Measurements from ENCODE around the gene ATAD2B. TPM values are rescaled to one million over a fixed set of nuclear protein-coding genes. Genes with fewer than 3 reads are reported as not detected.
"Not testable (repeated sequence)": the region's sequence is repeated elsewhere in the genome, so short reads cannot be mapped to it uniquely, and the experiment has no call there.

ATAD2B gene
- polyA plus RNA-seq, 4 donors: 15.8 to 25.7 (median 19.0) TPM

GRCh38 chr2:23756593-23757292, 170.2 kb downstream of the ATAD2B start:
- DNase-seq (ENCODE audit: low read depth in 4 of 4, low spot score in 2 of 4): no peak

GRCh38 chr2:23754970-23755369, 172.0 kb downstream of the ATAD2B start:
- no peak for DNase-seq (ENCODE audit: low read depth in 4 of 4, low spot score in 2 of 4)

- no peak for DNase-seq (ENCODE audit: low read depth in 4 of 4, low spot score in 2 of 4)
Observed at GRCh38 chr2:23753291-23754010, 173.5 kb downstream of the ATAD2B start.

GRCh38 chr2:23751747-23752265, 175.1 kb downstream of the ATAD2B start:
- no peak for DNase-seq (ENCODE audit: low read depth in 4 of 4, low spot score in 2 of 4)

DNA sequence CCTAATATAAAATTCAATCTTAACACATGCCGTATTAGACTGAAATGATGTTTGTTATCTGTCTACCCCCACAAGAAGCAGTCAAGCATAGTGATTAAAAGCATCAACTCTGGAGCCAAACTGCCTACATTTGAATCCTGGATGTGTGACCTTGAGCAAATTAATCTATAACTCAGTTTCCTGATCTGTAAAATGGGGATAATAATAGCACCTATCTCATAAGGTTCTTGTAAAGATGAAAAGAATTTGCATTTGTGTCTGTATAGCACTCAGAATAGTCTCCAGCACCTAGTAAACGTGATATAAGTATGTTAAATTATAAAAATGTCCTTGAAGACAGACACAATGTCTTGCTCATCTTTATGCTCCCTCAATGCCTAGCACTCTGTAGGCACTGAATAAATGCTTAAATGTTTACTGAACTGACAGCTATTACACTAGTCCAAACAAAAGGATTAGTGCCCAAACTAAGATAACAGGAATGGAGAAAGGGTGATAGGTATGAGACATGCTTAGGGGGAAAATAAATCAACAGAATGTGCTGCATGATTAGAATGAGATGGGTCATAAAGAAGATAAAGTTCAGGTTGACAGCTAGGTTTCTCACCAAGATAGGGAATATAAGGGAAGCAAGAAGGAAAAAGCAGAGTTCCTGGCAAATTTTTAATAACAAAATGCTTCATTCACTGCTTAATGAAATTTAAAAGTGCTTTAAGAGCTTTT, 180.6 kb downstream of the ATAD2B start:
- no peak for DNase-seq (ENCODE audit: low read depth in 4 of 4, low spot score in 2 of 4)

DNA sequence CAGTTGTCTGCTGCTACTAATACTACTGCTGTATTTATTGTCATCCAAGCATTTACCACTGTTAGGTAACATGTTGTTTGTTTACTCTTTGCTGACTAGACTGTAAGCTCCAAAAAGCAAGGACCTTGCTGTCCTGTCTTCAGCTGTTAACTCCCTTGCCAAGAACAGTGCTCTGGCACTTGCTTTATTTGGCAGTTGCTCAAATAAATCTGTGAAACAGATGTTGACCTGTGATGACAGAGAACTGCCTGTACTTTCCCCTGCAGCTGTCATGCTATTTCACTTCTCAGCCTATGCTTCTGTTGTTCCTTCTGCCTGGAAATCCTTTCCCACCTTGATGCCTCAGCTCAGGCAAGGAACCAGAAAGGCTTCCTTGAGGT, 181.2 kb downstream of the ATAD2B start:
- no peak for DNase-seq (ENCODE audit: low read depth in 4 of 4, low spot score in 2 of 4)

GRCh38 chr2:23745068-23745725, 181.7 kb downstream of the ATAD2B start:
- no peak for DNase-seq (ENCODE audit: low read depth in 4 of 4, low spot score in 2 of 4)

- not testable (repeated sequence) for DNase-seq (ENCODE audit: low read depth in 4 of 4, low spot score in 2 of 4)
Observed at GRCh38 chr2:23736783-23737182, 190.1 kb downstream of the ATAD2B start.

DNA sequence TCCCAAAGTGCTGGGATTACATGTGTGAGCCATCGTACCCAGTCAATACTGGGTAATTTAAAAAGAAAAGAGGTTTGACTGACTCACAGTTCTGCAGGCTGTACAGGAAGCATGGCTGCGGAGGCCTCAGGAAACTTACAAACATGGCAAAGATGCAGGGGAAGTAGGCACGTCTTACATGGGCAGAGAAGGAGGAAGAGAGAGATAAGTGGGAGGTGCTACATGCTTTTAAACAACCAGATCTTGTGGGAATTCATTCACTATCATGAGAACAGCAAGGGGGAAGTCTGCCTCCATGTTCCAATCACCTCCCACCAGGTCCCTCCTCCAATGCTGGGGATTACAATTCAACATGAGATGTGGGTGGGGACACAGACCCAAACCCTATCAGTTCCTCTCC, 192.5 kb downstream of the ATAD2B start:
- no peak for DNase-seq (ENCODE audit: low read depth in 4 of 4, low spot score in 2 of 4)

- DNase-seq (ENCODE audit: low read depth in 4 of 4, low spot score in 2 of 4): not testable (repeated sequence)
Observed at GRCh38 chr2:23723029-23723428, 203.9 kb downstream of the ATAD2B start.

GRCh38 chr2:23722255-23722654, 204.7 kb downstream of the ATAD2B start:
- no peak for DNase-seq (ENCODE audit: low read depth in 4 of 4, low spot score in 2 of 4)

GRCh38 chr2:23721454-23721826, 205.5 kb downstream of the ATAD2B start:
- DNase-seq (ENCODE audit: low read depth in 4 of 4, low spot score in 2 of 4): no peak

- DNase-seq (ENCODE audit: low read depth in 4 of 4, low spot score in 2 of 4): no peak
Observed at GRCh38 chr2:23720705-23721453, 206.0 kb downstream of the ATAD2B start.

DNA sequence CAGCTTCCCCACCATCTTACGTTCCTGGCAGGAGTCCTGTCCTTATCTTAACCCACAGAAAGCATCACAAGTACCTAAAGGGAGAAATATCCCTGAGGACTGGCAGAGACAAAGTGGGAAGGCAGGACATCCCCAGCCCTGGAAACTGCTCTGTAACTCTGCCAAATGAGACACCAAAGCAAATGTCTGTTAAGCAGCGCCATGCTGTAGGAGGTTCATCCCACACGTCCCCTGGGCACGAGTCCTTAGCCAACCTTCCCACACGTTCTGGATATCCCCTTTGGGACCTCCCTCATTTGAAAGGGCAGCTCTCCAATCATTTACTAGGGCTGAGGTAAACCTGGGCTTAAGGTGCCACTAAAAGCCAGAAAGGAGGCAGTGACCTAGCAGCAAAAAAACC, 207.2 kb downstream of the ATAD2B start:
- DNase-seq (ENCODE audit: low read depth in 4 of 4, low spot score in 2 of 4): no peak

- no peak for DNase-seq (ENCODE audit: low read depth in 4 of 4, low spot score in 2 of 4)
Observed at GRCh38 chr2:23718931-23719700, 207.8 kb downstream of the ATAD2B start.

DNA sequence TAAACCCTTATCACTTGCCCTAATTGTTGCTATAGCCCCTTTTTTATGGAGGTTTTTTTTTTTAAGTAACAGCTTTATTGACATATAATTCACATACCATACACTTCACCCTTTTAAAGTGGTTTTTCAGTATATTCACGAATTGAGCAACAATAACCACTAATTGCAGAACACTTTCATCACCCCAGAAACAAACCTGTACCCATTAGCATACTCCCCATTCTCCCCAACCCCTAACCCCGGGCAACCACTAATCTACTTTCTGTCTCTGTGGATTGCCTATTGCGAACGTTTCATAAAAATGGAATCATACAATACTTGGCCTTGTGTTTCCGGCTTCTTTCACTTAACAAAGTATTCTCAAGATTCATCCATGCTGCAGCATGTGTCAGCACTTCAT, 213.6 kb downstream of the ATAD2B start:
- DNase-seq (ENCODE audit: low read depth in 4 of 4, low spot score in 2 of 4): no peak

DNA sequence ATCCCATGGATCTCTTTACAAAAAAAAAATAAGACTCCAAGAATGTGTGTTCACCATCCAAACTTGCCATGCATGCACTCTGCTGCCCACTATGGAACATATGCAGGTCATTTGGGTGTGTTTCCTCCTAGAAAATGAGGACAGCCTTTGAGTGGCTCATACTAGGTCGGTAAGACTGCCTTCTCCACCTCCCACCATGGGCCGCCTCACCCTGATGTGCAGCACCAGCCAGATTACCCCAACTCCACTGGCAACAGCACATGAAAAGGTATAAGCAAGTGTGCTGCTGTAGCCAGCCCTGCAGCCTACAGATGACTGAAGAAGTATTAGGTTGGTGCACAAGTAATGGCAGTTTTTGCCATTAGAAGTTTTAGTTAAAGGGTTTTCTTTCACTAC, 214.2 kb downstream of the ATAD2B start:
- DNase-seq (ENCODE audit: low read depth in 4 of 4, low spot score in 2 of 4): no peak

DNA sequence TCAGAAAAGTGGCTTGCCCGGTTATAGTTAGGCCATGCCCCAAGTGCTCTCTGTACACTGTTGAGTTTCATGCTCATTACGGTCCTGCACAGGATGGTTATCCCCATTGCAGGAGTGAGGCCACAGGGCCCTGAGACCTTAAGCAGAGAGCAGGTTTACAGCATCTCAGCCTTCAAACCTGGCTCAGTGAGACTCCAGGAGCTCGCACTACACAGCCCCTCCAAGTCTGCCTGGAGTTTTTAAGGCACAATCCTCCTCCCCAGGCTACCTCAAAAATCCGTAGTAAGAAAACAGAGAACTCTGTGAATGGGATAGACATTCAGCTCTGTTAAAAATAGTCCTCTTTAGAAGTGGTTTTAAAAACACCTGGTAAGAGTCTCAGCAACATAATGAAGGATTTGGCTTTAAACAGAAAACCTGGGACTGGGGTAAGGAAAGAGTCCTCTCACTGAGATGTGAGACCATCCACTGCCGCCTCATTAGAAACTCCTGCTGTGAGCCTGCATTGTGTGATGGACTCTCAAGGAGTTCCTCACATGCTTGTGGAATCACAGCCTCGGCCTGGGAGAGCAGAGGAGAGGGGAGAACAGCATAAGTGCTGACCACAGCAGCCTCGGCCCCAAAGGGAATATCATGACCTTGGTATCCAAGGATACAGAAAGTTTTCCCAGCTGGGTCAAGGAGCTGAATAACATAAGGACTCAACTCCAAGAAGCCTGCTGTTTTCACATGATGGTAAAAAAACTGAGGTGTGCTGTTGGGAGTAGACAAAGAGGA, 214.8 kb downstream of the ATAD2B start:
- no peak for DNase-seq (ENCODE audit: low read depth in 4 of 4, low spot score in 2 of 4)

GRCh38 chr2:23709311-23709710, 217.6 kb downstream of the ATAD2B start:
- no peak for DNase-seq (ENCODE audit: low read depth in 4 of 4, low spot score in 2 of 4)

Measured in left renal cortex interstitium (tissue), 4 donors.